Renal cortex interstitium (tissue), 11 donors: Measurements from ENCODE around the gene ABLIM3. TPM values are rescaled to one million over a fixed set of nuclear protein-coding genes. Genes with fewer than 3 reads are reported as not detected.

Source experiments
- DNase-seq, 11 donors: peaks; one replicate each; pipeline ENCODE4 v3.0.0-alpha.2; 2013; ENCODE audit warnings: low read depth in 9 of 11, low spot score in 4 of 11; ENCODE audit errors: extremely low read depth in 1 of 11
- polyA plus RNA-seq, 3 donors: library from polyadenylated mRNA; unstranded; fragments of 120-200 nt; gene quantifications; one replicate each; pipeline ENCODE4 v1.2.1, GENCODE V29; 2013; ENCODE audit not compliant: insufficient read length in 3 of 3

ABLIM3 gene
- polyA plus RNA-seq, 3 donors, result 0.91 to 1.3 (median 1.3) TPM

- no peak for DNase-seq
Measured at GRCh38 chr5:149153193-149153750, 12.0 kb downstream of the ABLIM3 start.

- DNase-seq, result no peak
Measured at GRCh38 chr5:149153751-149154610, 12.7 kb downstream of the ABLIM3 start.

- DNase-seq, result no peak
Measured at GRCh38 chr5:149154650-149155049, 13.4 kb downstream of the ABLIM3 start.

GRCh38 chr5:149156435-149157083 is 15.3 kb downstream of the ABLIM3 start:
- DNase-seq, result no peak

- DNase-seq, result no peak
Measured at GRCh38 chr5:149157330-149157729, 16.0 kb downstream of the ABLIM3 start.

GRCh38 chr5:149160291-149160787 is 19.0 kb downstream of the ABLIM3 start:
- no peak for DNase-seq

- no peak for DNase-seq
Measured at GRCh38 chr5:149161026-149161687, 19.9 kb downstream of the ABLIM3 start.

GRCh38 chr5:149161850-149162249 is 20.6 kb downstream of the ABLIM3 start:
- DNase-seq, result no peak

GRCh38 chr5:149162401-149163084 is 21.2 kb downstream of the ABLIM3 start:
- DNase-seq, result no peak

GRCh38 chr5:149164731-149165130 is 23.4 kb downstream of the ABLIM3 start:
- no peak for DNase-seq

GRCh38 chr5:149166128-149166527 is 24.8 kb downstream of the ABLIM3 start:
- DNase-seq, result no peak

- DNase-seq, result no peak
Measured at GRCh38 chr5:149166591-149167100, 25.4 kb downstream of the ABLIM3 start.

- no peak for DNase-seq
Measured at GRCh38 chr5:149168276-149168906, 27.1 kb downstream of the ABLIM3 start.

- no peak for DNase-seq
Measured at GRCh38 chr5:149170299-149170698, 29.0 kb downstream of the ABLIM3 start.

- no peak for DNase-seq
Measured at GRCh38 chr5:149172261-149172660, 31.0 kb downstream of the ABLIM3 start.

GRCh38 chr5:149172709-149173505 is 31.6 kb downstream of the ABLIM3 start:
- no peak for DNase-seq

- DNase-seq, result no peak
Measured at GRCh38 chr5:149174847-149175234, 33.5 kb downstream of the ABLIM3 start.
